ENCODE results near the gene ACTN4.

The ACTN4 gene

GRCh38 chr19:38656171-38656981 lies 8.9 kb downstream of the ACTN4 start:
- H3K4me3 ChIP-seq (ENCODE audit: low read depth, low read length) = no peak overlapping the region
- no peak for TF ChIP-seq CTCF (conservative IDR thresholded peaks at IDR 0.05; ENCODE audit: low read depth, low read length)
- DNase-seq (ENCODE audit: low read depth) = peak; percentile 84

- TF ChIP-seq CTCF (conservative IDR thresholded peaks at IDR 0.05; ENCODE audit: low read depth, low read length) = no peak
- DNase-seq (ENCODE audit: low read depth) = peak; percentile 71
- no peak overlapping the region for H3K4me3 ChIP-seq (ENCODE audit: low read depth, low read length)
Measured at GRCh38 chr19:38657633-38658222, 10.3 kb downstream of the ACTN4 start.

DNA sequence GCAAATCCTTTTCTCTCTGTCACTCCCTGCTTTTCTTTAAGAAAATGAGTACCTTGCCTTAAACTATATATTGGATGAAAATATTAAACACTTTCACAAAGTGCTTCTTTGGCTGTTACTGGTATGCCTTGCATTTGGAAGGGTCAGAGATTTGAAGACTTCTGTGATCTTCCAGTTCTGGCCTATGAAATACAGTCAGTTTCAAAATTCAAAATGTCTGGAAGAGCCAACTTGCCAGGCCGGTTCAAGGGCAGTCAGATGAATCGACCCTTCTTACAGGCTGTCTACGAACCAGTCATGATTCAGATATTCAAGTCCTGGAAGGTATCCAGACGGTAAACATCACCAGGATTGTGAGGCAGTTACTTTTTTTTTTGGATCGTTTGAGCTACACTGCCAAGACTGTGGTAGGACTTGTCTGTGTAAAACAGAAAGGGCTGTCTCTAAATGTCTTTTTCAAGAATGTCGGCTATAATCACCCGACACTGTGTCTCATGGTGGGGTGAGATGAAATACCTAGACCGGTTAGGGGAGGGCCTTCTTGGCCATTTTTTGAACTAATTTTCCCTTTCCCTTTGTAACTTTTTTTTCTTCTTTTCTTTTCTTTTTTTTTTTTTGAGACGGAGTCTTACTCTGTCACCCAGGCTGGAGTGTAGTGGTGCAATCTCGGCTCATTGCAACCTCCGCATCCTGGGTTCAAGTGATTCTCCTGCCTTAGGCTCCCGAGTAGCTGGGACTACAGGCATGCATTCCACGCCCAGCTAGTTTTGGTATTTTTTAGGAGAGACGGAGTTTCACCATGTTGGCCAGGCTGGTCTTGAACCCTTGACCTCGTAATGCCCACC lies 11.2 kb downstream of the ACTN4 start:
- DNase-seq (ENCODE audit: low read depth) = peak; percentile 100
- no peak for TF ChIP-seq CTCF (conservative IDR thresholded peaks at IDR 0.05; ENCODE audit: low read depth, low read length)
- H3K4me3 ChIP-seq (ENCODE audit: low read depth, low read length) = peak overlapping the region; percentile 28

DNA sequence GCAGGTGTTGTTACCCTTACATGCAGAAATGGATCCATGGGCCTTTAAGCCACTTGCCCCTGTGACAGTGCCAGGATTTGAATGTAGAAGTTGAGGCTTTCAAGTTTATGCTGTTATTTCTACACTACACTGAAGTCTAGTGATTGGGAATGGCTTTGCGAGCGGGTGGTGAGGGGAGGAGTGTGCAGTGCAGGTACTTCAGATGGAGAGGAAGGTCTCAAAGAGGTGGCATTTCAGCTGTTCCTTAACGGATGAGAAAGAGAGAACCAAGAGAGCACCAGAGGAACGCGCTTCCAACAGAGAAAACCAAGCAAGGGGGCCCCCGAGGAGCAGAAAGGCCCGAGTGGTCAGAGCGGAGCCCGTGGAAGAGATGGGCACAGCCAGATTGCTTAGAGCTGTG lies 13.3 kb downstream of the ACTN4 start:
- no peak for TF ChIP-seq CTCF (conservative IDR thresholded peaks at IDR 0.05; ENCODE audit: low read depth, low read length)
- no peak overlapping the region for H3K4me3 ChIP-seq (ENCODE audit: low read depth, low read length)
- DNase-seq (ENCODE audit: low read depth) = no peak

DNA sequence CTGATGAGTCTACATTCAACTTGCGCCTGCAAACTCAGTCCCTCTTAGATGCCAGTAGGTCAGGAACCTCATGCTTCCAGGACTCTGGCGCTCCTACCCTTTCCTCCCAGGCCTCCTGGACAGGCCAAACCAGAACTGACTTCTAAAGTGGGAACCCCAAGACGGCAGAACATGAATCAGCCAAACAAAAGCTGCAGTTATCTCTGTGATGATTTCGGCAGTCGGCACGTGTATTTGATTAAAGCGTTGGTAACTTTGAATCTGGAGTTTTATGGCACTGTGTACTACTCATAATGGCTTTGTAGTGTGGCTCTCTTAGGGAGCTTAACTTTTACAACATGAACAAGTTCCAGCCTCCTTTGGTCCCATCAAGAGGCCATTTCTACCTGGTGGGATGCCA lies 13.7 kb downstream of the ACTN4 start:
- H3K4me3 ChIP-seq (ENCODE audit: low read depth, low read length) = no peak overlapping the region
- no peak for DNase-seq (ENCODE audit: low read depth)
- no peak for TF ChIP-seq CTCF (conservative IDR thresholded peaks at IDR 0.05; ENCODE audit: low read depth, low read length)

DNA sequence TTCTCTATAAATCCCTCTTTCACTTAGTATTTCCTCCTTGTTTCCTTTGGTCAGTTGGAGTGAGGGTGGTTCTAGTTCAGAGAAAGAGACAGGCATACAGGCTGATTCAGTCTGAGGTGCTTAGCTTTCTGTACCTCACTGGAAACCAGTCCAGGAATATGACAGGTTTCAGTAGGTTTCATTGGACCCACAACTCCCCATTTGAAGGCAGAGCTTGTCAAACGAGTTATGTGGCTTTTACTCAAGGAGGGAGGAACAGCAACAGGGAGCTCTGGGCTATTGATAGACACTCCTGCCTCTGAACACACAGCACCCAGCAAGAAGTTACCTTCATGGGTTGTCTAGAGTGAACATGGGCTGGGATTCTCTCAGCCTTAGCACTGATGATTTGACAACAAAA lies 14.5 kb downstream of the ACTN4 start:
- no peak for DNase-seq (ENCODE audit: low read depth)
- H3K4me3 ChIP-seq (ENCODE audit: low read depth, low read length) = no peak overlapping the region
- no peak for TF ChIP-seq CTCF (conservative IDR thresholded peaks at IDR 0.05; ENCODE audit: low read depth, low read length)

All from choroid plexus epithelial cell (primary cell).